MM.1S (cell line): ENCODE results near the gene LYPD1.

Experiments used
- DNase-seq: peaks from one replicate; pipeline ENCODE4 v3.0.0-alpha.2; 2015
- H2AFZ ChIP-seq: fragments of 300-600 bp; sonication (generic); 2 replicates; pipeline ENCODE4 v1.6.0; 2016; ENCODE audit warnings: antibody characterized with exemption, low read length
- H3F3A ChIP-seq: fragments of 300-600 bp; sonication (generic); 2 replicates; pipeline ENCODE4 v1.6.1; 2016; ENCODE audit warnings: mild to moderate bottlenecking, antibody characterized with exemption, low read length, moderate library complexity, mixed read lengths; ENCODE audit not compliant: insufficient read depth
- H3K27ac ChIP-seq: fragments of 300-600 bp; sonication (generic); 2 replicates; pipeline ENCODE4 v1.5.1; 2016; ENCODE audit warnings: mild to moderate bottlenecking, low read length
- H3K27me3 ChIP-seq: fragments of 300-600 bp; sonication (generic); replicated peaks from 2 replicates; pipeline ENCODE4 v1.6.0; 2016; ENCODE audit warnings: low read length; ENCODE audit not compliant: insufficient read depth
- H3K36me3 ChIP-seq: fragments of 300-600 bp; sonication (generic); replicated peaks from 2 replicates; pipeline ENCODE4 v1.6.1; 2016; ENCODE audit warnings: mild to moderate bottlenecking, low read length, mixed read lengths; ENCODE audit not compliant: insufficient read depth
- H3K4me1 ChIP-seq: fragments of 300-600 bp; sonication (generic); 2 replicates; pipeline ENCODE4 v1.6.1; 2016; ENCODE audit warnings: low read length, mixed read lengths
- H3K4me2 ChIP-seq: fragments of 300-600 bp; sonication (generic); 2 replicates; pipeline ENCODE4 v1.6.0; 2016; ENCODE audit warnings: low read depth, low read length
- H3K4me3 ChIP-seq: fragments of 300-600 bp; sonication (generic); 2 replicates; pipeline ENCODE4 v1.5.1; 2016; ENCODE audit warnings: low read length, mixed read lengths
- H3K79me2 ChIP-seq: fragments of 300-600 bp; sonication (generic); 2 replicates; pipeline ENCODE4 v1.6.1; 2016; ENCODE audit warnings: mixed run types, low read length, mixed read lengths
- H3K9ac ChIP-seq: fragments of 300-600 bp; sonication (generic); 2 replicates; pipeline ENCODE4 v1.6.1; 2016; ENCODE audit warnings: low read length, mixed read lengths
- H3K9me2 ChIP-seq: fragments of 300-600 bp; sonication (generic); replicated peaks from 2 replicates; pipeline ENCODE4 v1.6.1; 2016; ENCODE audit warnings: mild to moderate bottlenecking, low read length, mixed read lengths; ENCODE audit not compliant: insufficient read depth
- H3K9me3 ChIP-seq: fragments of 300-600 bp; sonication (generic); replicated peaks from 2 replicates; pipeline ENCODE4 v1.6.1; 2016; ENCODE audit warnings: mild to moderate bottlenecking, low read length, mixed read lengths; ENCODE audit not compliant: insufficient read depth
- H4K20me1 ChIP-seq: fragments of 300-600 bp; sonication (generic); 2 replicates; pipeline ENCODE4 v1.6.1; 2016; ENCODE audit warnings: mild to moderate bottlenecking, low read length, moderate library complexity, mixed read lengths; ENCODE audit not compliant: insufficient read depth
- CTCF ChIP-seq: fragments of 300-600 bp; sonication (generic); IDR thresholded peaks from 2 replicates; pipeline ENCODE4 v1.5.1; 2016; ENCODE audit warnings: antibody characterized with exemption, low read length, mixed read lengths
- EZH2 ChIP-seq: fragments of 300-600 bp; sonication (generic); optimal IDR thresholded peaks from 2 replicates; pipeline ENCODE3; 2017; ENCODE audit warnings: low read depth, mild to moderate bottlenecking, antibody characterized with exemption, low read length, mixed read lengths
- EZH2phosphoT487 ChIP-seq: fragments of 300-600 bp; sonication (generic); IDR thresholded peaks from 2 replicates; pipeline ENCODE4 v1.6.1; 2018; ENCODE audit warnings: antibody characterized with exemption, low read length

The LYPD1 gene

GRCh38 chr2:132654968-132655367, 15.0 kb downstream of the LYPD1 start:
- DNase-seq = no peak
- Histone ChIP-seq H3K9ac (no peak overlapping the region), H3K4me2 (no peak overlapping the region), H3K27ac (no peak overlapping the region), H3K9me2 (no peaks in the 10 kb centered on the region), H3K9me3 (no peaks in the 10 kb centered on the region), H2AFZ (no peak overlapping the region), H3F3A (no peaks in the 10 kb centered on the region), H3K27me3 (no peaks in the 10 kb centered on the region), H3K36me3 (no peaks in the 10 kb centered on the region), H3K4me1 (no peaks in the 10 kb centered on the region), H4K20me1 (no peaks in the 10 kb centered on the region), H3K79me2 (no peaks in the 10 kb centered on the region), H3K4me3 (no peak overlapping the region)
- no peak for TF ChIP-seq EZH2
- TF ChIP-seq EZH2phosphoT487 = no peak
- no peak for TF ChIP-seq CTCF

GRCh38 chr2:132654335-132654734, 15.7 kb downstream of the LYPD1 start:
- no peaks in the 10 kb centered on the region for H3F3A ChIP-seq
- H3K4me1 ChIP-seq = no peaks in the 10 kb centered on the region
- no peak overlapping the region for H3K4me2 ChIP-seq
- H3K36me3 ChIP-seq = no peaks in the 10 kb centered on the region
- no peak overlapping the region for H3K4me3 ChIP-seq
- no peaks in the 10 kb centered on the region for H3K9me2 ChIP-seq
- H3K27me3 ChIP-seq = no peaks in the 10 kb centered on the region
- H4K20me1 ChIP-seq = no peaks in the 10 kb centered on the region
- H3K9me3 ChIP-seq = no peaks in the 10 kb centered on the region
- H3K9ac ChIP-seq = no peak overlapping the region
- no peak for TF ChIP-seq EZH2
- no peak for TF ChIP-seq CTCF
- no peak for TF ChIP-seq EZH2phosphoT487
- no peak overlapping the region for H3K27ac ChIP-seq
- DNase-seq = no peak
- no peaks in the 10 kb centered on the region for H3K79me2 ChIP-seq
- H2AFZ ChIP-seq = no peak overlapping the region

GRCh38 chr2:132652474-132652873, 17.5 kb downstream of the LYPD1 start:
- no peak overlapping the region for H3K27ac ChIP-seq
- H3K9me2 ChIP-seq = no peaks in the 10 kb centered on the region
- H2AFZ ChIP-seq = no peak overlapping the region
- H3K79me2 ChIP-seq = no peaks in the 10 kb centered on the region
- no peak overlapping the region for H3K9ac ChIP-seq
- DNase-seq = no peak
- H3K4me3 ChIP-seq = no peak overlapping the region
- no peak overlapping the region for H3K4me2 ChIP-seq
- H4K20me1 ChIP-seq = no peaks in the 10 kb centered on the region
- TF ChIP-seq EZH2phosphoT487 (no peak), EZH2 (no peak), CTCF (no peak)
- H3K27me3 ChIP-seq = no peaks in the 10 kb centered on the region
- H3K36me3 ChIP-seq = no peaks in the 10 kb centered on the region
- no peaks in the 10 kb centered on the region for H3K9me3 ChIP-seq
- no peaks in the 10 kb centered on the region for H3K4me1 ChIP-seq
- no peaks in the 10 kb centered on the region for H3F3A ChIP-seq
